Fibroblast of skin of left biceps (primary cell): ENCODE measurements around the gene OTUD3.
"Not testable (repeated sequence)": the region's sequence is repeated elsewhere in the genome, so short reads cannot be mapped to it uniquely, and the experiment has no call there.

Source experiments
- DNase-seq, 2 experiments: peaks; one replicate each; pipeline ENCODE4 v3.0.0-alpha.2; 2013; ENCODE audit warnings: low read depth in 2 of 2

Gene OTUD3

DNA sequence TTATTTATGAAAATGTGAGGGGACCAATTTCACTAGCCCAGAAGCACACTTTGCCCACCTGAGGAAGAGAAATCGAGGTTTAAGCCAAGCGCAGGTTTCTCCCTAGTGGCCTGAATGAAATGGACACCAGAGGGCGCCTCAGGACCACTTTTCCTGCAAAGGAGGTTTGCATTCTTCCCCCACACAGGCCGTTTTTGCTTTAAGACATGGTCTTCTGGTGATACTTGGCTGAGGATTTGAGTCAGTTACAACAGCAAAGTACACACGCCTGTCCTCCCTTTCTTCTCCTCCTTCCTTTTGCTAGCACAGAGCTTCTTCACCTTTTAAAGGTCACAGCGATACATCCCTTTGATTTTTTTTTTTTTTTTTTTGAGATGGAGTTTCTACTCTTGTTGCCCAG, 35.9 kb downstream of the OTUD3 start:
- DNase-seq: peak; percentile 45 to 47

DNA sequence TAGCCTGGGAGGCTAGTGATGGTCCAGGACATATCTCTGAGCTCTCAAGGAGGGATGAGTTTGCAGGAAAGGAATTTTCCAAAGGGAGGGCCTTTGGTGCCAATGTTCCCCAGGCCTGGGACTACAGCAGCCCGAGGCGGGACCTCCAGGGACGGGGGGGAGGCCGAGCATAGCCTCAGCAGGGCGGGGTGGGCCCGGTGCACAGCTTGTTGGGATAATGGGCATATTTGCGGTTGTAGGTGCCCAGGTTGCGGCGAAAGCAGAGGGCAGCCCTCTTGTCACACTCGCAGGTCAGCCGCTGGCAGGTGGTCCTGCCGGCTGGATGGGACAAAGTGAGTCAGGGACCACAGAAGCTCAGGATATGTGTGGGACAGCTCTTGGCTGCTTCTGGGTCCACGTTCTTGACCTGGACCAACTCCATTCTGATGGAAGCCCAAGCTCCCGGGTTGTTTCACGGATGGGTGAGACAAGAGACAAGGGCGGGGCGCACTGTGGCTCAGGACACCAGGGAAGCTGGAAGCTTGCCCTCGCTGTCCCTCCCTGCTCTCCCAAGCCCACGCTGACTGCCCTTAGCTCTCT, 38.0 kb downstream of the OTUD3 start:
- DNase-seq: no peak

DNA sequence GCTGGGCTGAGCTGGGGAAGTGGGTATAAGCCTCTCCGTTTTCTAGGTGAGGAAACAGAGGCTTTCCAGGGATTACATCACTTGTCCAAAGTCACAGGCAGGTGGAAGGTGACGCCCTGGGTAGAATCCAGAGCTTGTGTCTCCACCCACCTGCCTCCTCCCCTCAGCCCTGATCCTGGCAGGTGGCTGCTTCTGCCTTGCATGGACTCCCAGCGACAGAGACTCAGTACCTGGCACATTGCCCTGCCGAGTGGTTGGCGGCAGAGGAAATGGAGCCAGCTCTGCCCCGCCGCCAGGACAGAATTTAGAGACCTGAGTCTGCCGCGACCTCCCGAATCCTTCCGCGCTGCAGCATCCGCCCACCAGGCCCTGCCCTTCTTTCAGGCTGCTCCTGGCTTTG, 39.1 kb downstream of the OTUD3 start:
- no peak for DNase-seq

- DNase-seq: no peak
Measured at GRCh38 chr1:19922015-19922688, 40.0 kb downstream of the OTUD3 start.

DNA sequence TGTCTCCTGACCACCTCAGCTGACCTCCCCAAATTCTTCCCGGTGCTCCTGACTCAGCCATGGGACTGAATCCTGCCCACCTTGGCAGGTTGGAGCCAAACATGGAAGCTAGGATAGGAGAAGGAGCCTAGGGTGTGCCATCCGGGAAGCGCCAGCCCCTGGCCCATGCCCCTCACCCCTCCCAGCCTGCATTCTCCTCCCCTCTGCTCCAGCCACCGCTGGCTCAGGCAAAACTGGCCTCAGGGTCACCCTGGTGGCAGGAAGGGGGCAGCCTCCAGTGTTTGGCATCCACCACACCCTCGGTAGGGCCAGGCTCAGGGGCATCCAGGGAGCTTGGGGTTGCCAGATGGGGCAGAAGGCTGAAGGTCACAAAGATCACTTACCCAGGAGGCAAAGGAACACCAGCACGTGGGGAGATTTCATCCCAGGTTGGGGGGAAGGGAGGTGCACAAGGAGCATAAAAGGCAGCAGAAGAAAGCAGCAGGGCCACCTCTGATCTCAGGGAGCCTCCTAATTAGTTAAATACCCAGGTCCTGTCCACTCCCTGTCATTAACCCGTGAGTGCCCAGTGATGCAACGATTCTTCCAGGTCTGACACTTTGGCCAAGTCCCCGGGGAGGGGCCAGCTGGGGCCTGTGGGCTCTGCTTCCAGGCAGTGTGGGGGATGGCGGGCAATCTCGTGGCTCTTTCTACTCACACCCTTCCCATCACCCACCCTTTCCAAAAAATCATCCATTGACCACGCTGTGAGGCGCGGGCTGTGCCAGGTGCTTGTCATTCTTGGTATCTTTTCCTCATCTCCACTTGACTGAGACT, 41.1 kb downstream of the OTUD3 start, which contains the start of gene PLA2G2E:
PLA2G2E (minus strand) TSS at position 481 of the 816 bp plus-strand sequence; CDS start at position 423, 58 bp downstream.
- no peak for DNase-seq

GRCh38 chr1:19923953-19924346, 41.8 kb downstream of the OTUD3 start:
- no peak for DNase-seq

DNA sequence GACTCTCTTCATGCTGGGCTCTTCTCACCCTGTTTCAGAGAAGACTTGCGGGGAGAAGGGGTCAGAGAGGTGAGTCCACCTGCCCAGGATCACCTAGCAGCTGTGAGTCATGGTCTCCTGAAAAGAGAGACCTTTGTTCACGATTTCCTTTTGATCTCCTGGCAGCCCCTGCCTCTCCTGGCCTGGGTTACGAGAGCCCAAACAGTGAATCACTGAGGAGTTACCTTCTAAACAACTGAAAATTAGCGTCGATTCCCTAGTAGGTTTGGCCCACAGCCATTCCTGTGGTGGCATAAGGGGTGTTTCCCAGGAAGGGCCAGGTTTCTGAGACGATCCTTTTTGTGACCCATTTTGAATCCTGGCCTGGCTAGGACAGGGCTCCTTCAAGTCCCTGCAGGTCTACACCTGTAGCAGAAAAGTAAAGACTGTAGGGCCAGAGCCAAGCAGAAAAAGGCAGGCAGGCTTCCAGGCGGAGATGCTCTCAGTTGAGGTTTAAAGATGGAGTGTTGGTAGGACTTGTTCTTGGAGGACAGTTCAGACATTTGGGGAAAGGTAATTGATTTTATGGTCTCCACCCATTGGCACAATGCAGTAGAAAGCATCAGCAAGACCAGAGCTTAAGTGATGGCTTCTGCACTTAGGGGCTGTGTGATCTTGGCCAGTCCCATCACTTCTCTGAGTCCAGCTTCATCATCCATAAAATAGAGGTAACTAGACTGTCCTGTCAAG, 43.3 kb downstream of the OTUD3 start:
- no peak for DNase-seq

DNA sequence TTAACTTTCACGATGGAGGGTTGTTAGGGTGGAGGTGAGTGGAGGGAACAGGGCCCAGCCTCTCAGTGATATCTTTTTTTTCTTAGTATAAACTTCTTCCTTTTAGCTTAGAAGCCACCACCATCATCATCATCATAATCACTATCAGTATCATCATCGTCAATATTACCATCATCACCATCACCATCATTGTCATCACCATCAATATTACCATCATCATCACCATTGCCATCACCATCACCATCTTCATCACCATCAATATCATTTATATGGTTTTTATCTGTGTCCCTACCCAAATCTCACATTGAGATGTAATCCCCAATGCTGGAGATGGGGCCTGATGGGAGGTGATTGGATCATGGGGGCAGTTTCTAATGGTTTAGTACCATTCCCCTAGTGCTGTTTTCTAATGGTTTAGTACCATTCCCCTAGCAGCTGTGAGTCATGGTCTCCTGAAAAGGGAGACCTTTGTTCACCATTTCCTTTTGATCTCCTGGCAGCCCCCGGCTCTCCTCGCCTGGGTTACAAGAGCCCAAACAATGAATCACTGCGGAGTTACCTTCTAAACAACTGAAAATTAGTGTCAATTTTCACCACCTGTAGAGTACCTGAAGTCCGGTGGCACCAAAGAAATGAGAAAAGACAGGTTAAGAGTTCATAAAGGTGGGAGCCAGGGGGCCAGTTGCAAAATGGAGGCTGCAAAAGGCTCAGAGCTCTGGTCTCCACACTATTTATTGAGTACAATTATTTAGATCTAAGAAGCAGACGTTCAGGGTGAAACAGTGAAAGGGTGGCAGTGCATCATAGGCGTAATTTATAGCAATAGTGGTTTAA, 44.3 kb downstream of the OTUD3 start:
- no peak for DNase-seq

DNA sequence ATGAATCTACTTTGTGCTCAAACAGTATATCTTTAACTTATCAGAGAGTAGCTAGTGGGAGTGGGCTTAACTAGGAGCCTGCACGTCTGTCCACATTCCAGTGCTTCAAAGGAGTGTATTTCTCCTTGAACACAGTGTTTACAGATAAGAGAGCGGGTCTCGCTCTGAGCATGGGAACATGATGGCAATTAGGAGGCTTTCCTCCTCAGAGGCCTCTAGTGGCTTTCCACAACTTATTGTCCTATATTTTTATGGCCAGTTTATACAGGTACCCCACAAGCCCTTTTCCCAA, 44.9 kb downstream of the OTUD3 start:
- not testable (repeated sequence) for DNase-seq

- DNase-seq: no peak
Measured at GRCh38 chr1:19932866-19933265, 50.7 kb downstream of the OTUD3 start.

- no peak for DNase-seq
Measured at GRCh38 chr1:19934336-19934735, 52.1 kb downstream of the OTUD3 start.

DNA sequence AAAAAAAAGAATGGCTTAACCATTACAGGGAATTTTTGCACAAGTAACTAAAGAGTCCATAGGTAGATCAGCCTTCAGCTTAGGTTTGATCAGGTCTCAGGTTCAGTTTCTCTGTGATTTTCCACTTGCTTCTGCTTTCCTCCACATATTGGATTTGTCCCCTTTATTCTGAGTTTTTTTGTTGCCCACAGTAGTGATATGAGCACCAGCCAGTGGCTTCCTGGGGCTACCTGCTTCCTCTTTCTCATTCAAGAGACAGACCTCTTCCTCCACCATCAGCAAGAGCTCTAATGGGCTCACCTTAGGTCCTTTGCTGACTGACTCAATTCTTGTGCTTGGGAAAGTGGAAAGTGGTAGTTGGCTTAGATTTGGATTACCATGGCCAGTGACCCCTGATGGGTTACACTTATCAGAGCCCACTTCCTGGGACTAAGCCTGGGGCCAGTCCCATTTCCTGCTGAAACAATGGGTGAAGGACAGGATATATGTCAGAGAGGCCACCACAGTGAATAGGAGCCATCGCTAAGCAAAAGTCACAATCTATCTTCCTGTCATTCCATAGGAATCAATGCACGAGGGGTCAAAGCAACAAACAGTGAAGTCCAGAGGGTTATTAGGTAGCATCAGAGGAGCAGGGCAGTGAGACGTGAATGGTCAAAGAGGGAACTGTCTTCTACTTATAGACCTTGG, 54.0 kb downstream of the OTUD3 start:
- DNase-seq: no peak

DNA sequence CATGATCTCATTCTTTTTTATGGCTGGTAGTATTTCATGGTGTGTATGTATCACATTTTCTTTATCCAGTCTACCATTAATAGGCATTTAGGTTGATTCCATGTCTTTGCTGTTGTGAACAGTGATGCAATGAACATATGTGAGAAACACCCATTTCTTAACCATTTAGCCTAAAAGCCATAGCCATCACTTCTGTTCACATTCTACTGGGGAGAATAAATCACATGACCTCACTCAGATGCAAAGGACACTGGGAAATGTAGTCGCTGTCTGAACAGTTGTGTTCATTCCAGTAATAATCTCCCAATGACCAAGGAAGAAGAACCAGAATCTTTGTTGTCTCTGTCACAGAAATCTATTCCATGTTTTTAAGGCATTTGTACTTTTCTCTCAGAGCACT, 56.3 kb downstream of the OTUD3 start:
- DNase-seq: no peak

- DNase-seq: no peak
Measured at GRCh38 chr1:19940486-19941205, 58.5 kb downstream of the OTUD3 start.

DNA sequence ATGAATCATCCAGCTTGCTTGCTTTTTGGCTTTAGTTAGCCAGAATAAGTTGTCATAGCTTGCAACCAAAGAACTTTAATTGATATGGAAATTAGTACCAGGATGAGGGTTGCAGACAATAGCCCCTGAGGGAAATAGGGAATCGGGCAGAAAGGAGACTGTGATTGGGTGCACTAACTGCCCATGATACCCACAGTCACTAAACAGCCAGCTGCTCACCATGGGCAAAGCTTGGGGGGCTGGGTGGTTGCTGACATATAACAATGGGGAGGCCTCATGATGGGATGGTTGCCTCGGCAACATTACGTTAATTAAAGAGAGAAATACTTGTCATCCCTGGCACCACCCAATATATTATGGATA, 59.0 kb downstream of the OTUD3 start:
- no peak for DNase-seq

DNA sequence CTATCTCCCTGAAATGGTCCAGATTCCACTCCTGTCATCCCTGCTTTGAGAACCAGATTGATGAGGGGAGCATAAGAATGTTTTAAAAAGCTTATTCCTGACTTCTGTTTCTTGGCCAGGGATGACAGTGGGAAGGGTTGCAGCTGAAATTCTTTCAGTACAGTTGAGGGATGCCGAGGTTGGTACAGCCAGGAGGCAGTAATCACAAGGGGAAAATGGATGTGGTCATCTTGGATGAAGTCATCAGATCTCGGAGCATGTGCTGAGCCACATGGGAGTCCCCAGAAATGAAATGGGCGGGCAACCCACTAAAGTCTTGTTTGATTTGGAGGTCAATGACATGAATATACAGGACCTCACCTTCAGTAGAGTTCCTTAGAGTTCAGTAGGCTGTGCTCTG, 59.9 kb downstream of the OTUD3 start:
- DNase-seq: no peak

- DNase-seq: no peak
Measured at GRCh38 chr1:19942657-19943056, 60.5 kb downstream of the OTUD3 start.

GRCh38 chr1:19945914-19946313, 63.7 kb downstream of the OTUD3 start:
- no peak for DNase-seq

- no peak for DNase-seq
Measured at GRCh38 chr1:19946331-19946751, 64.1 kb downstream of the OTUD3 start.

- no peak for DNase-seq
Measured at GRCh38 chr1:19946971-19947370, 64.8 kb downstream of the OTUD3 start.
